HEK293T (cell line): ENCODE measurements around the gene SH3PXD2B.
"Not testable (repeated sequence)": the region's sequence is repeated elsewhere in the genome, so short reads cannot be mapped to it uniquely, and the experiment has no call there.

ENCODE experiments used
- CTCF ChIA-PET: fragments of 350-600 bp; formaldehyde crosslinking; extraction: SDS; loops from one replicate; lab custom pipeline; 2021; ENCODE audit warnings: antibody characterized with exemption, inconsistent platforms; lab: Yijun Ruan, JAX
- POLR2A ChIA-PET: fragments of 350-600 bp; formaldehyde crosslinking; extraction: SDS; loops from one replicate; lab custom pipeline; 2020; ENCODE audit warnings: antibody characterized with exemption, inconsistent platforms; lab: Yijun Ruan, JAX
- DNase-seq: peaks from one replicate; pipeline ENCODE4 v3.0.0; 2012; ENCODE audit warnings: mixed read lengths; ENCODE audit errors: extremely low spot score
- ARNT ChIP-seq: fragments of 450-650 bp; IDR thresholded peaks from 2 replicates; pipeline ENCODE4 v1.6.1; 2017; ENCODE audit warnings: mild to moderate bottlenecking
- BHLHE40 ChIP-seq: fragments of 450-650 bp; IDR thresholded peaks from 2 replicates; pipeline ENCODE4 v1.6.1; 2016; ENCODE audit warnings: mild to moderate bottlenecking, moderate library complexity, borderline replicate concordance
- CTBP1 ChIP-seq: fragments of 450-650 bp; IDR thresholded peaks from 2 replicates; pipeline ENCODE4 v1.6.1; 2016; ENCODE audit warnings: borderline replicate concordance
- ELF4 ChIP-seq: fragments of 450-650 bp; IDR thresholded peaks from 2 replicates; pipeline ENCODE4 v1.6.1; 2017; ENCODE audit warnings: antibody characterized with exemption
- FOXA1 ChIP-seq: fragments of 450-650 bp; IDR thresholded peaks from 2 replicates; pipeline ENCODE4 v1.6.1; 2016; ENCODE audit warnings: mild to moderate bottlenecking
- FOXK2 ChIP-seq: fragments of 450-650 bp; IDR thresholded peaks from 2 replicates; pipeline ENCODE4 v1.6.1; 2016; ENCODE audit warnings: mild to moderate bottlenecking
- FOXM1 ChIP-seq: fragments of 450-650 bp; IDR thresholded peaks from 2 replicates; pipeline ENCODE4 v1.6.1; 2017; ENCODE audit warnings: mild to moderate bottlenecking, borderline replicate concordance
- HDGF ChIP-seq: fragments of 450-650 bp; IDR thresholded peaks from 2 replicates; pipeline ENCODE4 v1.6.1; 2017; ENCODE audit warnings: antibody characterized with exemption, borderline replicate concordance
- L3MBTL2 ChIP-seq: fragments of 450-650 bp; conservative IDR thresholded peaks from 2 replicates; pipeline ENCODE4 v1.6.1; 2016; ENCODE audit warnings: mild to moderate bottlenecking
- LEF1 ChIP-seq: fragments of 450-650 bp; IDR thresholded peaks from 2 replicates; pipeline ENCODE4 v1.6.1; 2017; ENCODE audit warnings: mild to moderate bottlenecking, borderline replicate concordance
- NFRKB ChIP-seq: fragments of 450-650 bp; IDR thresholded peaks from 2 replicates; pipeline ENCODE4 v1.6.1; 2016; ENCODE audit warnings: mild to moderate bottlenecking, moderate library complexity
- PKNOX1 ChIP-seq: fragments of 450-650 bp; IDR thresholded peaks from 2 replicates; pipeline ENCODE4 v1.6.1; 2016
- SP1 ChIP-seq: fragments of 450-650 bp; IDR thresholded peaks from 2 replicates; pipeline ENCODE4 v1.6.1; 2017
- SUZ12 ChIP-seq: fragments of 450-650 bp; IDR thresholded peaks from 2 replicates; pipeline ENCODE4 v1.6.1; 2016; ENCODE audit warnings: mild to moderate bottlenecking
- TARDBP ChIP-seq: fragments of 450-650 bp; IDR thresholded peaks from 2 replicates; pipeline ENCODE4 v1.6.1; 2016
- ZNF384 ChIP-seq: fragments of 450-650 bp; IDR thresholded peaks from 2 replicates; pipeline ENCODE4 v1.6.1; 2016

Gene SH3PXD2B

DNA sequence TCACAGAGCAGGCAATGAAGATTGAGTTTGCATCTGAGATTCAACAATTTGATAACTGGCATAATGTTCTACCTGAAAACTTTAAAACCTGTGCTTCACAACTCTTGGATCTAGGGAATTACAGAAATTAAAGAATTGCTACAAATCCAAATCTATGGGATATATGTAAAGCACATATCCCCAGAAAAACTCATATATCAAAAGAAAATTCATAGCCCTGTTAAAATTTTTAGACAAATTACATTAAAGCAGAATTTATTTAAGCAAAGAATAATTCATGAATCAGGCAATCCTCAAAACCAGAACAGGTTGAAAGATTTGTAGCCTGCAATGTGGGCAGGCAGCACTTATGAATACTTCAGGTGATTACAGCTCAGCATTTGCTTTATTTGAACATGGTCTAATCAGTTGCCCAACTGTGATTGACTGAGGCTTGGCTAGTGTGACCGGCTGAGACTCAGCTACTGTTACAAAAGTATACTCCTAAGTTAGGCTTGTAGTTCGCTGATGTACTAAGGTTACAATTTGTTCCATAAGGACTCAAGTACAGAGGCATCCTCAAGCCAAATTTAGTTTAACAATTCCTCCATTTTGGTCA is 160.5 kb downstream of the SH3PXD2B start:
- ChIA-PET POLR2A (no interaction called here), CTCF (interaction anchor here (0.6 to 1.6 kb wide), 9 partner anchors 8 to 254 kb away, joined by 3 to 5 read pairs (median 3); partner anchors contain the start of genes STK10 and UBTD2)
- DNase-seq = no peak
- TF ChIP-seq ZNF384 (no peak), L3MBTL2 (no peak), TARDBP (no peak), NFRKB (no peak)

- CTCF ChIA-PET = interaction anchor here (0.6 to 1.6 kb wide), 10 partner anchors 8 to 254 kb away, joined by 3 to 5 read pairs (median 3); partner anchors contain the start of genes STK10 and UBTD2
- TF ChIP-seq LEF1 = no peak
- no peak for TF ChIP-seq FOXM1
- TF ChIP-seq L3MBTL2 = no peak
- TF ChIP-seq TARDBP = no peak
- no peak for TF ChIP-seq CTBP1
- no peak for TF ChIP-seq ZNF384
- no peak for TF ChIP-seq HDGF
- TF ChIP-seq ELF4 = no peak
- TF ChIP-seq BHLHE40 = no peak
- no peak for TF ChIP-seq SUZ12
- no peak for TF ChIP-seq FOXK2
- no peak for TF ChIP-seq ARNT
- TF ChIP-seq SP1 = no peak
- no peak for TF ChIP-seq PKNOX1
- TF ChIP-seq FOXA1 = no peak
- no peak for TF ChIP-seq NFRKB
- POLR2A ChIA-PET = interaction anchor here (1.7 kb wide), 1 partner anchor 10 kb away, joined by 6 read pairs; the partner anchor contains the start of gene UBTD2
- peak; percentile 77 for DNase-seq
Observed at GRCh38 chr5:172293054-172293744, 161.1 kb downstream of the SH3PXD2B start.

DNA sequence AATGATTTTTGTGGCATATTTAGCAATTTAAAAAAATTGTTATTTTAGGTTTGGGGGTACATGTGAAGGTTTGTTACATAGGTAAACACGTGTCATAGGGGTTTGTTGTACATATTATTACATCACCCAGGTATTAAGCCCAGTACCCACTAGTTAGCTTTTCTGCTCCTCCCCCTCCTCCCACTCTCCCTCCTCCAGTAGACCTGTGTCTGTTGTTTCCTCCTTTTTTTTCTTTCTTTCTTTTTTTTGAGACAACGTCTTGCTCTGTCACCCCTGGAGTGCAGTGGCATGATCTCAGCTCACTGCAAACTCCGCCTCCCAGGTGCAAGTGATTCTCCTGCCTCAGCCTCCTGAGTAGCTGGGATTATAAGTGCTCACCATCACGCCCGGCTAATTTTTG is 162.5 kb downstream of the SH3PXD2B start:
- DNase-seq = not testable (repeated sequence)
- POLR2A ChIA-PET = interaction anchor here (0.8 to 1.7 kb wide), 2 partner anchors 9 to 112 kb away, joined by 3 to 6 read pairs; partner anchors contain the start of gene UBTD2
- CTCF ChIA-PET = interaction anchor here (0.7 to 1.6 kb wide), 3 partner anchors 9 to 169 kb away, joined by 3 to 4 read pairs (median 3); partner anchors contain the start of gene UBTD2

GRCh38 chr5:172288465-172288864 is 165.9 kb downstream of the SH3PXD2B start:
- TF ChIP-seq BHLHE40 = no peak
- no peak for TF ChIP-seq FOXM1
- no peak for TF ChIP-seq FOXA1
- no peak for TF ChIP-seq LEF1
- TF ChIP-seq FOXK2 = no peak
- no peak for TF ChIP-seq NFRKB
- no peak for TF ChIP-seq PKNOX1
- no peak for TF ChIP-seq ARNT
- TF ChIP-seq SUZ12 = no peak
- TF ChIP-seq SP1 = no peak
- TF ChIP-seq CTBP1 = no peak
- no peak for TF ChIP-seq ELF4
- TF ChIP-seq ZNF384 = no peak
- TF ChIP-seq L3MBTL2 = no peak
- no peak for TF ChIP-seq HDGF
- no peak for TF ChIP-seq TARDBP
- ChIA-PET CTCF (no interaction called here), POLR2A (no interaction called here)
- DNase-seq = no peak

- POLR2A ChIA-PET, DNase-seq, CTCF ChIA-PET: not testable (repeated sequence)
Observed at GRCh38 chr5:172287140-172287539, 167.2 kb downstream of the SH3PXD2B start.

DNA sequence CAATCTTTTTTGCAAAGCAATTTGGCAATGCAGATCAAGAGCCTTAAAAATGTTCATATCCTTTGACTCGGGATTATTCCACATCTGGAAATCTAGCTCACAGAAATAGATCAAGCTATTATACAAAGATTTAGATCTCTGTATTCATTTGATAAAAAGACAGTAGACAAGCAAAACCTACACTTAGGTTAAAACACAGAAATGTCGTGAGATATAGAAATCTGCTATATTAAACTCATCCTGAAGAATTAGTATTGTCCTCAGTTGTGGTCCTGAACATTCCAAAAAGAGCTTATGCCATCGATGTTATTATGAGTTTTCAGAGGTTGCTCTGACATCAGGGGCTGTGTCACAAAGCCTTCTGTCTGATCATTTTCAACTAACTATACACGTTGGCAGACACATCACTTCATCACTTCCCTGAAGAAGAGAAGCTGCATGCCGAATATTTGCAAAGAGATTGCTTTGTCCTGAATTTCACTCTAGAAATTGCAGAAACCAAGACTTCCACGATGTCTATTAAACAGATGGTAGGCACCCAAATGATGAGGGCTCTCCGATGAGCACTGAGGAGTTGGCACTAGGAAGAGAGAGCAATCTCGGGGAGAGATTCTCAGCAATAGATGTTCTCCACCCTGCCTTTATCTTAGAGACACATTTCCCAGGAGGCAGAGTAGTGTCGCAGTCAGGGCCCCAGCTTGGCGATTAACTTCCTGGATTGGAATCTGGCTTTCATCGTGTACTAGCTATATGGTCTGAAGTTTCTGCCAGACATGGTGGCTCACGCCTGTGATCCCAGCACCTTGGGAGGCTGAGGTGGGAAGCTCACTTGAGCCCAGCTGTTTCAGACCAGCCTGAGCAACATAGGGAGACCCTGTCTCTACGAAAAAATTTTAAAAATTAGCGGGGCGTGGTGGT is 168.8 kb downstream of the SH3PXD2B start:
- TF ChIP-seq BHLHE40 (no peak), ARNT (no peak), HDGF (no peak), ELF4 (no peak), ZNF384 (no peak), FOXM1 (no peak), FOXK2 (no peak)
- CTCF ChIA-PET = interaction anchor here (0.6 to 1.3 kb wide), 5 partner anchors 8 to 488 kb away, joined by 3 to 4 read pairs (median 3); no protein-coding TSS in a partner anchor
- DNase-seq = no peak
- POLR2A ChIA-PET = interaction anchor here (0.7 to 1.1 kb wide), 2 partner anchors 9 to 99 kb away, joined by 3 read pairs; no protein-coding TSS in a partner anchor
